Measurements from ENCODE around the gene ZNF740.

- TF ChIP-seq CTCF (optimal IDR thresholded peaks at IDR 0.05 in 1 of 3, IDR thresholded peaks at IDR 0.05 in 1 of 3, conservative IDR thresholded peaks at IDR 0.05 in 1 of 3; ENCODE audit: extremely low read depth in 1 of 3, insufficient read depth in 2 of 3, low read length in 3 of 3) = no peak
- TF ChIP-seq EZH2 (IDR thresholded peaks at IDR 0.05; ENCODE audit: low read length) = no peak
Observed at GRCh38 chr12:53231921-53232645, 51.6 kb downstream of the ZNF740 start, which contains the start of gene RARG.
